Endothelial cell of umbilical vein (primary cell): ENCODE measurements around the gene MEN1. TPM values are rescaled to one million over a fixed set of nuclear protein-coding genes. Genes with fewer than 3 reads are reported as not detected.

Experiments used
- BruUV-seq: library from RNA; stranded (reverse); fragments of 400-500 nt; replicated peaks from 2 replicates; lab custom pipeline; 2021; lab: Mats Ljungman, UMichigan
- CTCF ChIA-PET: fragments of 300-600, 350-600 bp; sonication (Branson Sonifier 250); formaldehyde crosslinking; loops from one replicate; lab custom pipeline; 2021; ENCODE audit warnings: antibody characterized with exemption, inconsistent platforms; lab: Charles Lee
- POLR2A ChIA-PET: fragments of 300-600, 350-600 bp; sonication (Branson Sonifier 250); formaldehyde crosslinking; loops from one replicate; lab custom pipeline; 2021; ENCODE audit warnings: antibody characterized with exemption, inconsistent platforms; lab: Charles Lee
- DNase-seq: peaks from one replicate; pipeline ENCODE4 v3.0.0-alpha.2; 2011; ENCODE audit warnings: low read depth, low spot score
- FAIRE-seq: peaks from 2 replicates; lab custom pipeline; 2011; peaks lifted over from hg19 to GRCh38; lab: Jason Lieb, UNC
- H2AFZ ChIP-seq: 2 replicates; pipeline ENCODE4 v1.6.0; 2012; ENCODE audit warnings: low read depth, low read length, control low read depth, inconsistent platforms
- H3K27ac ChIP-seq: 2 replicates; pipeline ENCODE4 v1.5.1; 2011; ENCODE audit warnings: low read depth, mild to moderate bottlenecking, control low read depth, low read length, moderate library complexity; ENCODE audit not compliant: insufficient read depth
- H3K27me3 ChIP-seq, 2 experiments: 2 replicates each; pipeline versions ENCODE4 v1.6.0 to v1.6.1; 2011; ENCODE audit warnings: low read length in 2 of 2, mixed read lengths in 1 of 2; ENCODE audit not compliant: control insufficient read depth in 2 of 2, insufficient read depth in 2 of 2
- H3K36me3 ChIP-seq, 2 experiments: 2 replicates in 1 of 2; 3 replicates in 1 of 2; pipeline ENCODE4 v1.5.1; 2011; ENCODE audit warnings: low read length in 2 of 2, mild to moderate bottlenecking in 1 of 2, moderate library complexity in 1 of 2; ENCODE audit not compliant: control insufficient read depth in 2 of 2, insufficient read depth in 2 of 2; ENCODE audit errors: extremely low read depth in 1 of 2
- H3K4me1 ChIP-seq: 3 replicates; pipeline ENCODE4 v1.5.1; 2011; ENCODE audit warnings: mild to moderate bottlenecking, low read length; ENCODE audit not compliant: control insufficient read depth, insufficient read depth; ENCODE audit errors: extremely low read depth
- H3K4me2 ChIP-seq: 2 replicates; pipeline ENCODE4 v1.6.1; 2011; ENCODE audit warnings: low read length, control low read depth, mixed read lengths; ENCODE audit not compliant: insufficient read depth
- H3K4me3 ChIP-seq, 3 experiments: fragments of 200-600 bp in 1 of 3; sonication (generic), shearing (Covaris generic) in 1 of 3; replicated peaks in 1 of 3; 2 replicates each; pipeline ENCODE4 v1.5.1; 2011 to 2016; ENCODE audit warnings: control low read depth in 3 of 3, low read length in 3 of 3, mild to moderate bottlenecking in 2 of 3, inconsistent platforms in 1 of 3, low read depth in 1 of 3, moderate library complexity in 1 of 3; ENCODE audit not compliant: insufficient read depth in 1 of 3
- H3K79me2 ChIP-seq: 2 replicates; pipeline ENCODE4 v1.6.0; 2012; ENCODE audit warnings: low read length, inconsistent platforms; ENCODE audit not compliant: control insufficient read depth, insufficient read depth
- H3K9ac ChIP-seq: replicated peaks from 2 replicates; pipeline ENCODE3; 2011; ENCODE audit warnings: low read length, control low read depth; ENCODE audit not compliant: insufficient read depth; ENCODE audit errors: extremely low read depth
- H3K9me1 ChIP-seq: replicated peaks from 3 replicates; pipeline ENCODE4 v1.6.0; 2011; ENCODE audit warnings: mild to moderate bottlenecking, low read length; ENCODE audit not compliant: control insufficient read depth, insufficient read depth; ENCODE audit errors: extremely low read depth
- H3K9me3 ChIP-seq: replicated peaks from 2 replicates; pipeline ENCODE4 v1.5.1; 2012; ENCODE audit warnings: low read length, inconsistent platforms; ENCODE audit not compliant: control insufficient read depth, insufficient read depth
- H4K20me1 ChIP-seq: replicated peaks from 2 replicates; pipeline ENCODE3; 2011; ENCODE audit warnings: mild to moderate bottlenecking, low read length; ENCODE audit not compliant: control insufficient read depth, insufficient read depth; ENCODE audit errors: extremely low read depth
- CTCF ChIP-seq, 2 donors: IDR thresholded peaks; 1 replicate in 1 of 2; 2 replicates in 1 of 2; pipeline ENCODE4 v1.5.1; 2011; ENCODE audit warnings: low read length in 2 of 2, mild to moderate bottlenecking in 2 of 2, moderate library complexity in 2 of 2, control low read depth in 1 of 2, inconsistent platforms in 1 of 2, low read depth in 1 of 2; ENCODE audit not compliant: insufficient read depth in 1 of 2; ENCODE audit errors: extremely low read depth in 1 of 2
- GATA2 ChIP-seq: IDR thresholded peaks from 2 replicates; pipeline ENCODE4 v1.7.0; 2011; ENCODE audit warnings: low read depth, mild to moderate bottlenecking, moderate library complexity, mixed read lengths, low read length; ENCODE audit not compliant: insufficient read length, insufficient read depth
- POLR2A ChIP-seq: IDR thresholded peaks from 2 replicates; pipeline ENCODE4 v1.6.1; 2012; ENCODE audit warnings: low read depth, mild to moderate bottlenecking, control low read depth, low read length
- POLR2AphosphoS5 ChIP-seq: IDR thresholded peaks from 2 replicates; pipeline ENCODE4 v1.6.1; 2012; ENCODE audit warnings: low read depth, mild to moderate bottlenecking, control low read depth, low read length, moderate library complexity; ENCODE audit not compliant: insufficient read depth
- dilution Hi-C: fragments of 300-500 bp; cut with MboI; formaldehyde crosslinking; loops from one replicate; pipeline ENCODE4 v1.15.0; 2019; ENCODE audit warnings: low sequenced_read_pairs; ENCODE audit not compliant: extremely low pct_ligation_motif_present
- intact Hi-C: fragments of 100-400 bp; cut with micrococcal nuclease; formaldehyde crosslinking; loops from one replicate; pipeline ENCODE4 v1.10.0; 2022
- polyA plus RNA-seq, 4 experiments: library from polyadenylated mRNA; depleted of rRNA in 3 of 4; stranded (reverse) in 3 of 4; unstranded in 1 of 4; fragments of >200 nt; gene quantifications; 2 replicates each; pipeline versions ENCODE4 v1.2.1 to v1.2.3, GENCODE V29; 2011 to 2012; ENCODE audit warnings: missing spikeins in 1 of 4
- total RNA-seq: library from RNA; stranded (reverse); gene quantifications from 2 replicates; pipeline ENCODE4 v1.2.3, GENCODE V29; 2021

The MEN1 gene
- total and polyA plus RNA-seq, 2 donors (not counting 3 experiments of a cell fraction or from before 2014, with no cell fraction given) = 41.1 to 43.1 TPM

DNA sequence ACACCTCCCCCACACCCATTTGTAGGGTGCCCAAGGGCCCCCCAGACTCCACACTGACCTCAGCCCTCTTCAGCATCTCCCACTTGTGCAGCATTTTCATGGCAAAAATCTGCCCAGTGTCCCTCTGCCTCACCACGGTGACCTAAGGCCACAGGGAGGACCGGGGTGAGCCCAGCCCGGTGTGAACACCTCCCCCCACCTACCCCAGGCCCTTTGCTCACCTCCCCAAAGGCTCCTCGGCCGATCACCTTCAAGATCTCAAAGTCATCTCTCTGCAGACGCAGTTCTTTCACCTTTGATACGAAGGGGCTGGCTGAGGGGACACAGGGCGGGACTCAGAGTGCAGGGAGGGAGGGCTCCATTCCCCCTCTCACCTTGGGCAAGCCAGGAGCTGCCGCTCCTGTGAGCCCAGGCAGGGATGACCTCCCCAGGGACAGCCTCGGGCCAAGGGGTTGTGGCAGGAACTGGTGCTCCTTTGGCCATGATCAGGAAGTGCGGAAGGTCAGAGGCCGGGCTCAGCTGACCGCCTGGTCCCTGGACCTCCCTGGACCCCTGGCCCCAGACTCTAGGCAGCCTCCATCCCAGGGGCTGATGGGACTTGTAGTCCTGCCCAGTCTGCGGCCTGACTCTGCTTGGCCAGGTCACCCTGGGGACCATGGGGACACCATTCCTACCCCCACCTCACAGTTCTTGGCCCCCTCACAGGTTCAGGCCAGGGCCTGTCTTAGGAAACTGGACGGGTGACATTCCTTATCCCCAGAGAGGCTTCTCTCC, 31.4 kb upstream of the MEN1 start:
- no peak overlapping the region for H3K9ac ChIP-seq
- DNase-seq = no peak
- TF ChIP-seq POLR2AphosphoS5 = no peak
- H3K79me2 ChIP-seq = no peaks in the 10 kb centered on the region
- H3K27ac ChIP-seq = no peak overlapping the region
- CTCF ChIA-PET = interaction anchor here (1.4 to 8.2 kb wide), 2 partner anchors 46 to 54 kb away, joined by 6 to 125 read pairs; no protein-coding TSS in a partner anchor
- dilution Hi-C loops = loop anchor here (10.0 kb wide), 1 partner anchor 53 kb away; no protein-coding TSS in a partner anchor
- H3K27me3 ChIP-seq = no peaks in the 10 kb centered on the region
- POLR2A ChIA-PET = no interaction called here
- H3K4me1 ChIP-seq = no peaks in the 10 kb centered on the region
- no peak overlapping the region for H3K4me2 ChIP-seq
- H3K36me3 ChIP-seq = no peaks in the 10 kb centered on the region
- no peak overlapping the region for H3K4me3 ChIP-seq
- no peaks in the 10 kb centered on the region for H3K9me3 ChIP-seq
- H4K20me1 ChIP-seq = no peaks in the 10 kb centered on the region
- BruUV-seq = no TSS peak
- no peak overlapping the region for H2AFZ ChIP-seq
- no peak for FAIRE-seq
- intact Hi-C loops = no loop called here
- H3K9me1 ChIP-seq = no peaks in the 10 kb centered on the region

DNA sequence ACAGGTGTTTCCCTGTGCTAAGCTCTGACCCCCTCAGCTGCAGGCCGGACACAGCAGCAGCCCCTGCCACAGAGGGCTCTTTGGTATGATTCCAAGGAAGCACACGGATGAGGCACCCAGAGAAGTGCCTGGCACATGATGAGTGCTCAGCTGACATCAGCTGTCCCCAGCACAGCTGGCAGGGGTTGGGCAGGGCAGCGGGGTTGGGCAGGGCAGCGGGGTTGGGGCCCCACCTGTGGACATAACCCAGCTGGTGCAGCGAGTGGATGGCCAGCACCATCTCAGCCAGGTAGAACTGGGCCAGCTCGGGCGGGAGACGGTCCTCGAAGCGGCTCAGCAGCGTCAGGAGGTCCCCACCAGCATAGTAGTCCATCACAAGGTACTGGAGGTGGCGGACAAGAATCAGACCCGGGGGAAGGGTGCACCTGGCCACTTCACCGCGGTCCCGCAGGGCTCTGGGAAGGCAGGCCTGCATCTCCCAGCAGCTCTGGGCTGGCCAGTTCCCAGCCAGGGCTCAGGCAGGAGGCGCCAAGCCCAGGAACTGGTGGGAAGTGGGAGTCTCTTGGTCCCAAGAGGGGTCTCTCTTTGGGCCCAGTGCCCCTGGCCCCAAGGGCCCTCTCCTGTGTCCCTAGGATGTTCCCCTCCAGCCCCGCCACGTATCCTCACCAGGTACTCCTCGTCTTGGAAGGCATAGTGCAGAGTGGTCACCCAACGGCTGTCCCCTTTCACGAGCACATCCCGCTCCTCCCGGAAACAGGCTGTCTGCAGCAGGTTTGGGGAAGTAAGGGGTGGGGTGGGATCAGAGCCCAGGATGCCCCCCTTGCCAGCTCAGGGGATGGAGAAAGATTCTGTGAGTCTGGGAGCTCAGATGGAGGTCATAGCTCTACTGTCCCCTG, 29.8 kb upstream of the MEN1 start:
- BruUV-seq = no TSS peak
- H3K79me2 ChIP-seq = no peaks in the 10 kb centered on the region
- intact Hi-C loops = no loop called here
- ChIA-PET POLR2A (no interaction called here), CTCF (interaction anchor here (0.9 to 2.2 kb wide), 3 partner anchors 8 to 54 kb away, joined by 3 to 6 read pairs (median 5); no protein-coding TSS in a partner anchor)
- H3K9ac ChIP-seq = no peak overlapping the region
- no peaks in the 10 kb centered on the region for H3K27me3 ChIP-seq
- H3K36me3 ChIP-seq = no peaks in the 10 kb centered on the region
- dilution Hi-C loops = loop anchor here (10.0 kb wide), 1 partner anchor 55 kb away; no protein-coding TSS in a partner anchor
- no peak overlapping the region for H3K27ac ChIP-seq
- H3K9me3 ChIP-seq = no peaks in the 10 kb centered on the region
- no peak for DNase-seq
- H4K20me1 ChIP-seq = no peaks in the 10 kb centered on the region
- no peak for FAIRE-seq
- H2AFZ ChIP-seq = no peak overlapping the region
- TF ChIP-seq CTCF (IDR thresholded peaks at IDR 0.05; ENCODE audit: extremely low read depth in 1 of 2, insufficient read depth in 1 of 2, low read depth in 1 of 2, low read length in 2 of 2) (no peak), POLR2AphosphoS5 (no peak), GATA2 (no peak), POLR2A (no peak)
- H3K4me2 ChIP-seq = no peak overlapping the region
- no peaks in the 10 kb centered on the region for H3K9me1 ChIP-seq
- H3K4me1 ChIP-seq = no peaks in the 10 kb centered on the region
- H3K4me3 ChIP-seq = no peak overlapping the region
